HCT116 (cell line): Measurements from ENCODE around the gene NR5A2.

Experiments used
- CEBPB ChIP-seq: IDR thresholded peaks from 2 replicates; pipeline ENCODE4 v1.6.1; 2012; ENCODE audit warnings: low read depth
- ELF1 ChIP-seq: IDR thresholded peaks from 2 replicates; pipeline ENCODE4 v1.6.1; 2012; ENCODE audit warnings: low read depth, borderline replicate concordance
- EZH2 ChIP-seq: fragments of 200-600 bp; sonication (generic); IDR thresholded peaks from 2 replicates; pipeline ENCODE4 v1.6.1; 2017; ENCODE audit warnings: antibody characterized with exemption, mixed run types
- JUND ChIP-seq: IDR thresholded peaks from 2 replicates; pipeline ENCODE4 v1.6.1; 2012
- POLR2AphosphoS5 ChIP-seq: IDR thresholded peaks from 2 replicates; pipeline ENCODE4 v1.6.1; 2011; ENCODE audit warnings: mild to moderate bottlenecking, low read depth, low read length, moderate library complexity
- RAD21 ChIP-seq: IDR thresholded peaks from 2 replicates; pipeline ENCODE4 v1.6.1; 2012; ENCODE audit warnings: low read depth, mild to moderate bottlenecking
- SRF ChIP-seq: IDR thresholded peaks from 2 replicates; pipeline ENCODE4 v1.6.1; 2012; ENCODE audit warnings: low read depth
- TF ChIP-seq, protein P1 (sequence below), 3 experiments: fragments of 200-600 bp in 1 of 3; sonication (generic) in 1 of 3; IDR thresholded peaks in 2 of 3; conservative IDR thresholded peaks in 1 of 3; 2 replicates each; pipeline ENCODE4 v1.5.1; 2012 to 2017; ENCODE audit warnings: low read depth in 2 of 3, low read length in 2 of 3, antibody characterized with exemption in 1 of 3, borderline replicate concordance in 1 of 3, control low read depth in 1 of 3, mild to moderate bottlenecking in 1 of 3, mixed read lengths in 1 of 3, mixed run types in 1 of 3, moderate library complexity in 1 of 3; ENCODE audit not compliant: insufficient read depth in 1 of 3
- TF ChIP-seq, protein P2 (sequence below): IDR thresholded peaks from 2 replicates; pipeline ENCODE4 v1.6.1; 2011; ENCODE audit warnings: mild to moderate bottlenecking, low read length, moderate library complexity; ENCODE audit not compliant: insufficient replicate concordance; ENCODE audit errors: extremely low read depth

DNA sequence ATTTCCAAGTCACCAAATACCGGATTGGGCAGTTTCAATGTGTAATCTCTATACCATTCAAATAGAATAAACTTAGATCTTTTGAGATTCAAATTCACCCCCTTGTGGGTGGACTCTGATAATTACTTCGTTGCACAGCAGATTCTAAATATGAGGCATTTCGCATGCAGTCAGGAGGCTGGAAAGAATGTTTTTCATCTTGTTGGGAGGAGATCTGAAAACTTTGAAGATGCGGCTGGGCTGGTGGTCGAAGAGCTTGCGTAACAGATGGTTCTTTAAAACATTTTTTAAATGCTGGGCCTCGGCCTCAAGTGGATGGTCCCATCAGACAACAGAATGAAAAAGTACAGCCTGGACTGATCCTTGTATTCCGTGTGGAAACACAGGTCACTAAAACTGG lies 10.4 kb downstream of the NR5A2 start:
- no peak for TF ChIP-seq CEBPB
- TF ChIP-seq, protein P1, sequence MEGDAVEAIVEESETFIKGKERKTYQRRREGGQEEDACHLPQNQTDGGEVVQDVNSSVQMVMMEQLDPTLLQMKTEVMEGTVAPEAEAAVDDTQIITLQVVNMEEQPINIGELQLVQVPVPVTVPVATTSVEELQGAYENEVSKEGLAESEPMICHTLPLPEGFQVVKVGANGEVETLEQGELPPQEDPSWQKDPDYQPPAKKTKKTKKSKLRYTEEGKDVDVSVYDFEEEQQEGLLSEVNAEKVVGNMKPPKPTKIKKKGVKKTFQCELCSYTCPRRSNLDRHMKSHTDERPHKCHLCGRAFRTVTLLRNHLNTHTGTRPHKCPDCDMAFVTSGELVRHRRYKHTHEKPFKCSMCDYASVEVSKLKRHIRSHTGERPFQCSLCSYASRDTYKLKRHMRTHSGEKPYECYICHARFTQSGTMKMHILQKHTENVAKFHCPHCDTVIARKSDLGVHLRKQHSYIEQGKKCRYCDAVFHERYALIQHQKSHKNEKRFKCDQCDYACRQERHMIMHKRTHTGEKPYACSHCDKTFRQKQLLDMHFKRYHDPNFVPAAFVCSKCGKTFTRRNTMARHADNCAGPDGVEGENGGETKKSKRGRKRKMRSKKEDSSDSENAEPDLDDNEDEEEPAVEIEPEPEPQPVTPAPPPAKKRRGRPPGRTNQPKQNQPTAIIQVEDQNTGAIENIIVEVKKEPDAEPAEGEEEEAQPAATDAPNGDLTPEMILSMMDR (IDR thresholded peaks at IDR 0.05 in 2 of 3, conservative IDR thresholded peaks at IDR 0.05 in 1 of 3; ENCODE audit: borderline replicate concordance in 1 of 3, insufficient read depth in 1 of 3, low read depth in 2 of 3, low read length in 2 of 3): no peak
- TF ChIP-seq, protein P2, sequence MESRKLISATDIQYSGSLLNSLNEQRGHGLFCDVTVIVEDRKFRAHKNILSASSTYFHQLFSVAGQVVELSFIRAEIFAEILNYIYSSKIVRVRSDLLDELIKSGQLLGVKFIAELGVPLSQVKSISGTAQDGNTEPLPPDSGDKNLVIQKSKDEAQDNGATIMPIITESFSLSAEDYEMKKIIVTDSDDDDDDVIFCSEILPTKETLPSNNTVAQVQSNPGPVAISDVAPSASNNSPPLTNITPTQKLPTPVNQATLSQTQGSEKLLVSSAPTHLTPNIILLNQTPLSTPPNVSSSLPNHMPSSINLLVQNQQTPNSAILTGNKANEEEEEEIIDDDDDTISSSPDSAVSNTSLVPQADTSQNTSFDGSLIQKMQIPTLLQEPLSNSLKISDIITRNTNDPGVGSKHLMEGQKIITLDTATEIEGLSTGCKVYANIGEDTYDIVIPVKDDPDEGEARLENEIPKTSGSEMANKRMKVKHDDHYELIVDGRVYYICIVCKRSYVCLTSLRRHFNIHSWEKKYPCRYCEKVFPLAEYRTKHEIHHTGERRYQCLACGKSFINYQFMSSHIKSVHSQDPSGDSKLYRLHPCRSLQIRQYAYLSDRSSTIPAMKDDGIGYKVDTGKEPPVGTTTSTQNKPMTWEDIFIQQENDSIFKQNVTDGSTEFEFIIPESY: no peak
- TF ChIP-seq POLR2AphosphoS5: no peak
- no peak for TF ChIP-seq JUND
- TF ChIP-seq RAD21: no peak
- no peak for TF ChIP-seq ELF1
- TF ChIP-seq SRF: no peak
- TF ChIP-seq EZH2: no peak
